Glomerular visceral epithelial cell (primary cell): ENCODE results near the gene VPS4A.

Source experiments
- DNase-seq: peaks from one replicate; pipeline ENCODE4 v3.0.0-alpha.2; 2016; ENCODE audit errors: extremely low spot score

The VPS4A gene

GRCh38 chr16:69365901-69366300 is 54.8 kb downstream of the VPS4A start:
- no peak for DNase-seq

- DNase-seq = no peak
These were observed 55.3 kb downstream of the VPS4A start for GRCh38 chr16:69366431-69366830.

GRCh38 chr16:69367980-69368379 is 56.8 kb downstream of the VPS4A start:
- no peak for DNase-seq

- no peak for DNase-seq
These were observed 57.7 kb downstream of the VPS4A start for GRCh38 chr16:69368866-69369265.

GRCh38 chr16:69371564-69371963 is 60.4 kb downstream of the VPS4A start:
- no peak for DNase-seq

GRCh38 chr16:69373019-69373418 is 61.9 kb downstream of the VPS4A start:
- no peak for DNase-seq
